T47D (cell line): ENCODE measurements around the gene SECTM1.

Experiments used
- DNase-seq, 2 experiments: peaks; one replicate each; pipeline versions ENCODE4 v3.0.0 to v3.0.0-alpha.2; 2011 to 2012; ENCODE audit warnings: low read depth in 1 of 2, low spot score in 1 of 2
- JUND ChIP-seq: IDR thresholded peaks from 2 replicates; pipeline ENCODE4 v1.6.1; 2012; ENCODE audit warnings: low read depth
- in situ Hi-C: cut with HindIII; loops from 2 replicates; pipeline ENCODE4 v1.10.0; 2016; ENCODE audit warnings: low sequenced_read_pairs, low pct_unique_long_range_greater_than_20kb

SECTM1 gene

GRCh38 chr17:82346342-82347300 is 13.1 kb upstream of the SECTM1 start:
- TF ChIP-seq JUND = no peak
- in situ Hi-C loops = loop anchor here (10.0 kb wide), 1 partner anchor 68 kb away; the partner anchor contains the start of genes HEXD and OGFOD3
- no peak for DNase-seq

- DNase-seq = no peak
- no peak for TF ChIP-seq JUND
- in situ Hi-C loops = loop anchor here (10.0 kb wide), 1 partner anchor 69 kb away; the partner anchor contains the start of genes HEXD and OGFOD3
Measured at GRCh38 chr17:82345151-82345976, 11.8 kb upstream of the SECTM1 start.

- TF ChIP-seq JUND = no peak
- no peak for DNase-seq
- in situ Hi-C loops = loop anchor here (10.0 kb wide), 1 partner anchor 70 kb away; the partner anchor contains the start of genes HEXD and OGFOD3
Measured at GRCh38 chr17:82344175-82344907, 10.8 kb upstream of the SECTM1 start.

- in situ Hi-C loops = loop anchor here (10.0 kb wide), 1 partner anchor 71 kb away; the partner anchor contains the start of genes HEXD and OGFOD3
- TF ChIP-seq JUND = no peak
- DNase-seq = peak in 1 of 2 experiments; percentile 86
Measured at GRCh38 chr17:82343560-82343959, 10.0 kb upstream of the SECTM1 start.

- DNase-seq = no peak
- in situ Hi-C loops = loop anchor here (10.0 kb wide), 1 partner anchor 72 kb away; the partner anchor contains the start of genes HEXD and OGFOD3
- TF ChIP-seq JUND = no peak
Measured at GRCh38 chr17:82342361-82343079, 9.0 kb upstream of the SECTM1 start.

- DNase-seq = no peak
- in situ Hi-C loops = loop anchor here (10.0 kb wide), 1 partner anchor 75 kb away; the partner anchor contains the start of genes HEXD and OGFOD3
- no peak for TF ChIP-seq JUND
Measured at GRCh38 chr17:82339634-82340580, 6.3 kb upstream of the SECTM1 start.

- DNase-seq = peak; percentile 85 to 92
- no peak for TF ChIP-seq JUND
- in situ Hi-C loops = no loop called here
Measured at GRCh38 chr17:82338858-82339633, 5.5 kb upstream of the SECTM1 start.

GRCh38 chr17:82334622-82335394 is 1.2 kb upstream of the SECTM1 start:
- TF ChIP-seq JUND = no peak
- no peak for DNase-seq
- in situ Hi-C loops = no loop called here

- no peak for TF ChIP-seq JUND
- DNase-seq = no peak
- in situ Hi-C loops = no loop called here
Measured at GRCh38 chr17:82334204-82334621, 647 bp upstream of the SECTM1 start.
